ENCODE results near the gene TMPRSS2.

Gene TMPRSS2

DNA sequence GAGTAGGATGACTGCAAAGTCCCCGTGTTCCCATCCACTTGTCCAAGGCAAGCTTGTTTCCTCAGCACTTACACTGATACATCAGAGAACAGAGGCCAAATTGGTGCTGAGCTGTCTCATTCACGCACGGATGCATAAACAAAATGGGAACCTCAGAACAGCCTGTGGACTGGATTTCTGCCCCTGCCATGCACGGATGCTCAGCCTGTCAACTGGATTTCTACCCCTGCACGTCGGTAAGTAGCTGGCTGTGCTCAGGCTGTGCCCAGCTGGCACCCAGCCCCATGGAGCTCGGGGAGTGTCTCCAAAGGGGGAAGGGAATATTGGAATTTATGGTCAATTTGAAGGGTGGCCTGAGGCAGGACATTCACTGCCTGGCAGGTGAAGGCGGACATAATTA lies 40.8 kb upstream of the TMPRSS2 start:
- H3K27me3 ChIP-seq (replicated peaks; ENCODE audit: insufficient read depth, low read length) = no peaks in the 10 kb centered on the region
- H3K36me3 ChIP-seq (replicated peaks; ENCODE audit: insufficient read depth, low read length) = no peaks in the 10 kb centered on the region
- TF ChIP-seq EZH2phosphoT487 (IDR thresholded peaks at IDR 0.05; ENCODE audit: low read length) = no peak
- TF ChIP-seq, protein P1, sequence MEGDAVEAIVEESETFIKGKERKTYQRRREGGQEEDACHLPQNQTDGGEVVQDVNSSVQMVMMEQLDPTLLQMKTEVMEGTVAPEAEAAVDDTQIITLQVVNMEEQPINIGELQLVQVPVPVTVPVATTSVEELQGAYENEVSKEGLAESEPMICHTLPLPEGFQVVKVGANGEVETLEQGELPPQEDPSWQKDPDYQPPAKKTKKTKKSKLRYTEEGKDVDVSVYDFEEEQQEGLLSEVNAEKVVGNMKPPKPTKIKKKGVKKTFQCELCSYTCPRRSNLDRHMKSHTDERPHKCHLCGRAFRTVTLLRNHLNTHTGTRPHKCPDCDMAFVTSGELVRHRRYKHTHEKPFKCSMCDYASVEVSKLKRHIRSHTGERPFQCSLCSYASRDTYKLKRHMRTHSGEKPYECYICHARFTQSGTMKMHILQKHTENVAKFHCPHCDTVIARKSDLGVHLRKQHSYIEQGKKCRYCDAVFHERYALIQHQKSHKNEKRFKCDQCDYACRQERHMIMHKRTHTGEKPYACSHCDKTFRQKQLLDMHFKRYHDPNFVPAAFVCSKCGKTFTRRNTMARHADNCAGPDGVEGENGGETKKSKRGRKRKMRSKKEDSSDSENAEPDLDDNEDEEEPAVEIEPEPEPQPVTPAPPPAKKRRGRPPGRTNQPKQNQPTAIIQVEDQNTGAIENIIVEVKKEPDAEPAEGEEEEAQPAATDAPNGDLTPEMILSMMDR (IDR thresholded peaks at IDR 0.05; ENCODE audit: low read length) = no peak
- no peak for TF ChIP-seq EZH2 (optimal IDR thresholded peaks at IDR 0.05; ENCODE audit: low read depth, low read length)
- H3K4me3 ChIP-seq (ENCODE audit: low read length) = no peak overlapping the region
- no peak overlapping the region for H2AFZ ChIP-seq (ENCODE audit: low read length)
- H4K20me1 ChIP-seq (ENCODE audit: insufficient read depth, low read length) = no peaks in the 10 kb centered on the region
- H3K4me1 ChIP-seq (ENCODE audit: low read length) = peaks cover 14% of the 10 kb centered on the region
- no peak overlapping the region for H3K27ac ChIP-seq (ENCODE audit: low read length)
- H3F3A ChIP-seq (ENCODE audit: insufficient read depth, low read length) = no peaks in the 10 kb centered on the region
- H3K9me3 ChIP-seq (replicated peaks; ENCODE audit: insufficient read depth, low read length) = no peaks in the 10 kb centered on the region
- H3K9ac ChIP-seq (ENCODE audit: low read length) = no peak overlapping the region
- no peak overlapping the region for H3K4me2 ChIP-seq (ENCODE audit: low read depth, low read length)
- no peaks in the 10 kb centered on the region for H3K79me2 ChIP-seq (ENCODE audit: low read length)
- DNase-seq = no peak
- H3K9me2 ChIP-seq (replicated peaks; ENCODE audit: insufficient read depth, low read length) = no peaks in the 10 kb centered on the region

DNA sequence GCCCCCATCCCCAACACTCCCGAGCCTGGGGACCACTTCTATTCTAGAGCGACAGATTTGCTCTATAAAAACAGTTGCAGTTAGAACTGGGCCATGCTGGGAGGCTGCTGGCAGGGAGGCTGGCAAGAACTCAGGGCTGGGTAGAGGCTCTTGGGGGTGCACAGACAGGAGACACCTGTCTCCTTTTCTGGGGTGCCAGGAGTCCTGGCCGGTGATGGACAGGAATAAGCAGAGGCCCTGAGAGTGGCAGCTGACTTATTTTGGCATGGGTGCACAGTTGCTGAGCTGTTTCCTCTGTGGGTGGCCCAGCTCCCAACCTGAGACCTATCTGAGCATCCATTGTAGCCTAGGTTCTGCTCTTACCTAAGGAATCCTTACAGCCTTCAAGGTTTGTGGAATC lies 39.2 kb upstream of the TMPRSS2 start:
- Histone ChIP-seq H3K4me2 (ENCODE audit: low read depth, low read length) (no peak overlapping the region), H3K4me3 (ENCODE audit: low read length) (no peak overlapping the region), H3K79me2 (ENCODE audit: low read length) (no peaks in the 10 kb centered on the region), H4K20me1 (ENCODE audit: insufficient read depth, low read length) (no peaks in the 10 kb centered on the region), H3K9ac (ENCODE audit: low read length) (no peak overlapping the region), H3K27ac (ENCODE audit: low read length) (no peak overlapping the region), H3K9me2 (replicated peaks; ENCODE audit: insufficient read depth, low read length) (no peaks in the 10 kb centered on the region), H3K27me3 (replicated peaks; ENCODE audit: insufficient read depth, low read length) (no peaks in the 10 kb centered on the region), H3K36me3 (replicated peaks; ENCODE audit: insufficient read depth, low read length) (no peaks in the 10 kb centered on the region), H3K9me3 (replicated peaks; ENCODE audit: insufficient read depth, low read length) (no peaks in the 10 kb centered on the region), H3K4me1 (ENCODE audit: low read length) (peaks cover 14% of the 10 kb centered on the region), H2AFZ (ENCODE audit: low read length) (no peak overlapping the region), H3F3A (ENCODE audit: insufficient read depth, low read length) (no peaks in the 10 kb centered on the region)
- DNase-seq = no peak
- TF ChIP-seq, protein P1 (IDR thresholded peaks at IDR 0.05; ENCODE audit: low read length) = no peak
- TF ChIP-seq EZH2phosphoT487 (IDR thresholded peaks at IDR 0.05; ENCODE audit: low read length) (no peak), EZH2 (optimal IDR thresholded peaks at IDR 0.05; ENCODE audit: low read depth, low read length) (no peak)

DNA sequence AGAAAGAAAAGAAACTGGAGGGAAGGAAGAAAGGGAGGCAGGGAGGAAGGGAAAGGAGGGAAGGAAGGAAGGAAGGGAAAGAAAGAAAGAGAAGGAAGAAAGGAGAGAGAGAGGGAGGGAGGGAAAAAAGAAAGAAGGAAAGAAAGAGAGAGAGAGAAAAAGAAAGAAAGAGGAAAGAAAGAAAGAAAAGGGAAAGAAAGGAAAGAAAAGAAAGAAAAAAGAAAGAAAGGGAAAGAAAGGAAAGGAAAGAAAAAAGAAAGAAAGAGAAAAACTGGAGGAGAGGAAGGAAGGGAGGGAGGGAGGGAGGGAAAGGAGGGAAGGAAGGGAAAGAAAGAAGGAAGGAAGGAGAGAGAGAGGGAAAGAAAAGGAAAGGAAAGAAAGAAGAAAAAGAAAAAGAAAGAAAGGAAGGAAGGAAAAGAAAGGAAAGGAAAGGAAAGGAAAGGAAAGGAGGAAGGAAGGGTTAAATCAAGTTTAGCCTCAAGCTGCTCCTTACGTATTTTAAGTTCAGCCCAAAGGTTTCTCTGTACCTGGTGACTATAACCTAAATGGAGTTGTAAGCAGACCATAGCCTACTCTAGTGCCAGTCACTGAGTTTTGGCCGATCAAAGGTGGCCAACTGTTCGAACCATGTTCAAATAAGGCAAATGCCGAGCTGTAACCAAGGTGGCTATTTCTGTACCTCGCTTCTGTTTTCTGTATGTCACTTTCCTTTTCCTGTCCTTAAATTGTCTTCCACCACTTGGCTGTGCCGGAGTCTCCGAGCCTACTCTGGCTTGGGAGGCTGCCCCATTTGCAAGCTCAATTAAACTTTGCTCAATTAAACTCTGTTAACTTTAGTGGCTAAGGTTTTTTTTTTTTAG lies 37.8 kb upstream of the TMPRSS2 start:
- no peaks in the 10 kb centered on the region for H4K20me1 ChIP-seq (ENCODE audit: insufficient read depth, low read length)
- H2AFZ ChIP-seq (ENCODE audit: low read length) = peak overlapping the region; percentile 60; the same call in 1 of the 2 replicates
- TF ChIP-seq, protein P1 (IDR thresholded peaks at IDR 0.05; ENCODE audit: low read length) = no peak
- no peak for TF ChIP-seq EZH2phosphoT487 (IDR thresholded peaks at IDR 0.05; ENCODE audit: low read length)
- TF ChIP-seq EZH2 (optimal IDR thresholded peaks at IDR 0.05; ENCODE audit: low read depth, low read length) = no peak
- peaks cover 14% of the 10 kb centered on the region for H3K4me1 ChIP-seq (ENCODE audit: low read length)
- H3K9ac ChIP-seq (ENCODE audit: low read length) = no peak overlapping the region
- no peaks in the 10 kb centered on the region for H3K36me3 ChIP-seq (replicated peaks; ENCODE audit: insufficient read depth, low read length)
- H3K27ac ChIP-seq (ENCODE audit: low read length) = peak overlapping the region; percentile 28; the same call in 1 of the 2 replicates
- H3K27me3 ChIP-seq (replicated peaks; ENCODE audit: insufficient read depth, low read length) = no peaks in the 10 kb centered on the region
- peak overlapping the region; percentile 58 for H3K4me2 ChIP-seq (ENCODE audit: low read depth, low read length)
- H3K9me2 ChIP-seq (replicated peaks; ENCODE audit: insufficient read depth, low read length) = no peaks in the 10 kb centered on the region
- H3F3A ChIP-seq (ENCODE audit: insufficient read depth, low read length) = no peaks in the 10 kb centered on the region
- peak; percentile 80 for DNase-seq
- H3K79me2 ChIP-seq (ENCODE audit: low read length) = no peaks in the 10 kb centered on the region
- H3K9me3 ChIP-seq (replicated peaks; ENCODE audit: insufficient read depth, low read length) = no peaks in the 10 kb centered on the region
- H3K4me3 ChIP-seq (ENCODE audit: low read length) = peak overlapping the region; percentile 27; the same call in 1 of the 2 replicates

Data from MM.1S (cell line).